ENCODE results near the gene LCNL1. TPM values are rescaled to one million over a fixed set of nuclear protein-coding genes. Genes with fewer than 3 reads are reported as not detected.

Gene LCNL1
- total RNA-seq, 1 donor from 2014 or later = 0.45 TPM

DNA sequence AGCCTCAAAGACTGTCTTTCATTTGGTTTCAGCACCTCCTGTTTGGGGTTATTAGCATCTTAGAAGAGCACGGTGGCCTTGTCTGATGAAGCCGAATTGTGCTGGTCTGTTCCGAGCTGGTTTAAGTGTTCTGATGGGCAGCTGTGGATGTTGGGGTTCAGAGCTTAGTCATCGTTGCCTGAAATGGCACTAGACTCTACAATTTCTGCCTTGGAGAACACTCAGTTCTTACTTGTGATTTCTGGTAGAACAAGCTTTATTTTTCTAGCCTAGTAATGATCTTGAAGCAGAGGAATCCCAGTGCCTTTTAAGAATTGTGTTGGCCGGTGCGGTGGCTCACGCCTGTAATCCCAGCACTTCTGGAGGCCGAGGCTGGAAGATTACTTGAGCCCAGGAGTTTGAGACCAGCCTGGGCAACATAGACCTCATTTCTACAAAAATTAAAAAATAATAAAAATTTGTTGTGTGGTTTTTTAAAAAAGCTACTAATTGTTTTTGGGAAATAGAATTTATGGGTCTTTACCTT, 46.1 kb upstream of the LCNL1 start:
- TF ChIP-seq CTCF (IDR thresholded peaks at IDR 0.05; ENCODE audit: insufficient read depth, low read depth, low read length) (no peak), EZH2 (IDR thresholded peaks at IDR 0.05; ENCODE audit: insufficient read depth, low read length) (no peak)
- Histone ChIP-seq H3K9me3 (ENCODE audit: insufficient read depth, low read depth, low read length) (no peaks in the 10 kb centered on the region), H3K79me2 (ENCODE audit: insufficient read depth, low read length) (peaks cover 21% of the 10 kb centered on the region), H4K20me1 (ENCODE audit: insufficient read depth, low read length) (peaks cover 30% of the 10 kb centered on the region), H2AFZ (ENCODE audit: low read depth, low read length) (no peak overlapping the region), H3K4me2 (ENCODE audit: low read length) (no peak overlapping the region), H3K36me3 (ENCODE audit: insufficient read depth, low read length) (no peaks in the 10 kb centered on the region), H3K4me1 (ENCODE audit: insufficient read depth, low read length) (no peaks in the 10 kb centered on the region), H3K9ac (ENCODE audit: low read length) (no peak overlapping the region), H3K27me3 (ENCODE audit: insufficient read depth, low read length) (no peaks in the 10 kb centered on the region), H3K4me3 (ENCODE audit: insufficient read depth, low read depth, low read length) (no peak overlapping the region), H3K27ac (ENCODE audit: low read depth, low read length) (no peak overlapping the region)
- H3K9me3 Mint-ChIP-seq (ENCODE audit: unreplicated experiment) = peaks cover 7% of the 10 kb centered on the region
- no peak overlapping the region for H3K4me3 Mint-ChIP-seq (ENCODE audit: unreplicated experiment)
- H3K36me3 Mint-ChIP-seq (ENCODE audit: low read depth, unreplicated experiment) = peaks cover 11% of the 10 kb centered on the region
- H3K4me1 Mint-ChIP-seq (ENCODE audit: low read depth, unreplicated experiment) = no peaks in the 10 kb centered on the region
- DNase-seq (ENCODE audit: low read depth) = no peak
- H3K27me3 Mint-ChIP-seq (ENCODE audit: low read depth, unreplicated experiment) = no peaks in the 10 kb centered on the region
- FAIRE-seq = no peak
- no peak overlapping the region for H3K27ac Mint-ChIP-seq (ENCODE audit: unreplicated experiment)

DNA sequence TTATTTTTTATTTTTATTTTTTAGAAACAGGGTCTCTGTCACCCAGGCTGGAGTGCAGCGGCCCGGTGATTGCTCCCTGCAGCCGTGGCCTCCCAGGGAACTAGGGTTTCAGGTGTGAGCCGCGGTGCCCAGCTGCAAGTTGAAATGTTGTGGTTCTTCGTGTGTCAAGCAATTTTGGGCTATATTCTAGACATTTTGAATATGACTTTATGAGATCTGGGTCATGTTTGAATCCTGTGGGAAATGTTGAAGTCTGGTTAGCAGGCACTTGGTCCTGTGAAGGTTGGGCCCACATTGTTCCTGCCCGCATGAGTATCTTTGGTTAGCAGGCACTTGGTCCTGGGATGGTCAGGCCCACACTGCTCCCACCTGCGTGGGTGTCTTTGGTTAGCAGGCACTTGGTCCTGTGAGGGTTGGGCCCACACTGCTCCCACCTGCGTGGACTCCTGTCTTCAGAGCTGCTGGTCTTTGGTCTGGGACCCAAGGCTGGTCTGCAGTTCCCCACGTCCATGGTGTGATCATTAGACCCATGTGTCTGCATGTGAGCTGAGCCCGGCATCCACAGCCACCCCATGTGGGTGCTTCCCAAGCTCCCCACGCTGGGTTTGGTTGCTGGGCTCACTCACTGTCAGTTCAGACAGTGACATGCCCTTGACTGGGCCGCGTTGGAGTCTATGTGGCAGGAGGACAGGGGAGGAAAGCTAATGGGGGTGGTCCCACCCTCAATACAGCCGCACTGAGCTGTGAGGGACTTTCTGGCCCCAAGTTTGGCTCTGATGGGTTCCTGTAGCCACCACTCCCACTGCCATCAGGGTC, 45.4 kb upstream of the LCNL1 start:
- no peaks in the 10 kb centered on the region for H3K36me3 ChIP-seq (ENCODE audit: insufficient read depth, low read length)
- H3K79me2 ChIP-seq (ENCODE audit: insufficient read depth, low read length) = peaks cover 28% of the 10 kb centered on the region
- H3K9ac ChIP-seq (ENCODE audit: low read length) = no peak overlapping the region
- H3K36me3 Mint-ChIP-seq (ENCODE audit: low read depth, unreplicated experiment) = peaks cover 11% of the 10 kb centered on the region
- no peak overlapping the region for H3K4me3 ChIP-seq (ENCODE audit: insufficient read depth, low read depth, low read length)
- no peak overlapping the region for H3K4me2 ChIP-seq (ENCODE audit: low read length)
- H4K20me1 ChIP-seq (ENCODE audit: insufficient read depth, low read length) = peaks cover 32% of the 10 kb centered on the region
- H3K9me3 ChIP-seq (ENCODE audit: insufficient read depth, low read depth, low read length) = no peaks in the 10 kb centered on the region
- H3K27ac Mint-ChIP-seq (ENCODE audit: unreplicated experiment) = no peak overlapping the region
- TF ChIP-seq CTCF (IDR thresholded peaks at IDR 0.05; ENCODE audit: insufficient read depth, low read depth, low read length) = no peak
- TF ChIP-seq EZH2 (IDR thresholded peaks at IDR 0.05; ENCODE audit: insufficient read depth, low read length) = no peak
- no peak for FAIRE-seq
- no peak overlapping the region for H2AFZ ChIP-seq (ENCODE audit: low read depth, low read length)
- peaks cover 5% of the 10 kb centered on the region for H3K9me3 Mint-ChIP-seq (ENCODE audit: unreplicated experiment)
- no peaks in the 10 kb centered on the region for H3K4me1 Mint-ChIP-seq (ENCODE audit: low read depth, unreplicated experiment)
- H3K4me3 Mint-ChIP-seq (ENCODE audit: unreplicated experiment) = no peak overlapping the region
- H3K4me1 ChIP-seq (ENCODE audit: insufficient read depth, low read length) = no peaks in the 10 kb centered on the region
- no peaks in the 10 kb centered on the region for H3K27me3 Mint-ChIP-seq (ENCODE audit: low read depth, unreplicated experiment)
- no peak for DNase-seq (ENCODE audit: low read depth)
- no peaks in the 10 kb centered on the region for H3K27me3 ChIP-seq (ENCODE audit: insufficient read depth, low read length)
- H3K27ac ChIP-seq (ENCODE audit: low read depth, low read length) = no peak overlapping the region

Data from astrocyte (in vitro differentiated cells and primary cell).